Measurements from ENCODE around the gene CYB5RL. TPM values are rescaled to one million over a fixed set of nuclear protein-coding genes. Genes with fewer than 3 reads are reported as not detected.

Gene CYB5RL
- total RNA-seq, 1 donor from 2014 or later: 3.9 TPM

DNA sequence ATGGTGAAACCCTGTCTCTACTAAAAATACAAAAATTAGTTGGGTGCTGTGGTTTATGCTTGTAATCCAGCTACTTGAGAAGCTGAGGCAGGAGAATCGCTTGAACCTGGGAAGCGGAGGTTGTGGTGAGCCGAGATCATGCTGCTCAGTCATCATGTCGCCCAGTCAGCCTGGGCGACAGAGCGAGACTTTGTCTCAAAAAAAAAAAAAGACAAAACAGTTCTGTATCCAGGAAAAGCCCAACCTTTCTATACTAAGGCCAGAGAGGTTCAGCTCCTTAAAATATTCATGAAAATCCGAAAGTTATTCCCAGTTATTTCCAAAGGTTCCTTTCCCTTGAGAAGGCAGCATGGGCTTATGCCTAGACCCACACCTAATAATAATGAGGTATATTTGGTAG is 4.4 kb upstream of the CYB5RL start:
- Histone ChIP-seq H3K27me3 (ENCODE audit: control insufficient read depth, insufficient read depth, low read length) (no peaks in the 10 kb centered on the region), H3K36me3 (ENCODE audit: control insufficient read depth, insufficient read depth, low read length) (peaks cover 15% of the 10 kb centered on the region), H3K4me3 (ENCODE audit: low read depth, low read length) (no peak overlapping the region)
- no peak for DNase-seq (ENCODE audit: low read depth)
- FAIRE-seq: no peak
- TF ChIP-seq, protein P1, sequence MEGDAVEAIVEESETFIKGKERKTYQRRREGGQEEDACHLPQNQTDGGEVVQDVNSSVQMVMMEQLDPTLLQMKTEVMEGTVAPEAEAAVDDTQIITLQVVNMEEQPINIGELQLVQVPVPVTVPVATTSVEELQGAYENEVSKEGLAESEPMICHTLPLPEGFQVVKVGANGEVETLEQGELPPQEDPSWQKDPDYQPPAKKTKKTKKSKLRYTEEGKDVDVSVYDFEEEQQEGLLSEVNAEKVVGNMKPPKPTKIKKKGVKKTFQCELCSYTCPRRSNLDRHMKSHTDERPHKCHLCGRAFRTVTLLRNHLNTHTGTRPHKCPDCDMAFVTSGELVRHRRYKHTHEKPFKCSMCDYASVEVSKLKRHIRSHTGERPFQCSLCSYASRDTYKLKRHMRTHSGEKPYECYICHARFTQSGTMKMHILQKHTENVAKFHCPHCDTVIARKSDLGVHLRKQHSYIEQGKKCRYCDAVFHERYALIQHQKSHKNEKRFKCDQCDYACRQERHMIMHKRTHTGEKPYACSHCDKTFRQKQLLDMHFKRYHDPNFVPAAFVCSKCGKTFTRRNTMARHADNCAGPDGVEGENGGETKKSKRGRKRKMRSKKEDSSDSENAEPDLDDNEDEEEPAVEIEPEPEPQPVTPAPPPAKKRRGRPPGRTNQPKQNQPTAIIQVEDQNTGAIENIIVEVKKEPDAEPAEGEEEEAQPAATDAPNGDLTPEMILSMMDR (IDR thresholded peaks at IDR 0.05; ENCODE audit: insufficient read depth, low read length, severe bottlenecking): no peak

DNA sequence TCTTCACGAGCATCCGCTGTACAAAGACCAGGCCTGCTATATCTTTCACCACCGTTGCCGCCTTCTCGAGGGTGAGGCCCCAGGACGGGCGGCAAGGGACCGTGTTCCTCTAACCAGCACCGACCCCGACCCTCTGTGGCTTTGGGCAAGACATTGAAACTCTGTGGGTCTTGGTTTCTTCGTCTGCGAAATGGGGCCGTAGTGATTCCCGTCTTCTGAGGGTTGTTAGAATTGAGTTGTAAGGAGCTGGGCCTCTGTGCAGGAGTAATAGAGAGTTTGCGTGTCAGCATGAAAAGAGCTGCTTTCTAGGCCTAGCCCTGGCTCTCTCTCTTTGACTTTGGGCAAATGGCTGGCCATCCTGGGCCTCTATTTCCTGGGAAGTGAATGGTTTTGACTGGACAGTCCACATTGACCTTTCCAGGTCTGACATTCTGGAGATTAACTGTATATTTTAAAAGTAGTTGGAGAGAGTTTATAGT is 728 bp upstream of the CYB5RL start:
- Histone ChIP-seq H3K4me3 (ENCODE audit: low read depth, low read length) (peak overlapping the region; percentile 77), H3K27me3 (ENCODE audit: control insufficient read depth, insufficient read depth, low read length) (no peaks in the 10 kb centered on the region), H3K36me3 (ENCODE audit: control insufficient read depth, insufficient read depth, low read length) (peaks cover 6% of the 10 kb centered on the region)
- no peak for FAIRE-seq
- TF ChIP-seq, protein P1 (IDR thresholded peaks at IDR 0.05; ENCODE audit: insufficient read depth, low read length, severe bottlenecking): no peak
- DNase-seq (ENCODE audit: low read depth): no peak

DNA sequence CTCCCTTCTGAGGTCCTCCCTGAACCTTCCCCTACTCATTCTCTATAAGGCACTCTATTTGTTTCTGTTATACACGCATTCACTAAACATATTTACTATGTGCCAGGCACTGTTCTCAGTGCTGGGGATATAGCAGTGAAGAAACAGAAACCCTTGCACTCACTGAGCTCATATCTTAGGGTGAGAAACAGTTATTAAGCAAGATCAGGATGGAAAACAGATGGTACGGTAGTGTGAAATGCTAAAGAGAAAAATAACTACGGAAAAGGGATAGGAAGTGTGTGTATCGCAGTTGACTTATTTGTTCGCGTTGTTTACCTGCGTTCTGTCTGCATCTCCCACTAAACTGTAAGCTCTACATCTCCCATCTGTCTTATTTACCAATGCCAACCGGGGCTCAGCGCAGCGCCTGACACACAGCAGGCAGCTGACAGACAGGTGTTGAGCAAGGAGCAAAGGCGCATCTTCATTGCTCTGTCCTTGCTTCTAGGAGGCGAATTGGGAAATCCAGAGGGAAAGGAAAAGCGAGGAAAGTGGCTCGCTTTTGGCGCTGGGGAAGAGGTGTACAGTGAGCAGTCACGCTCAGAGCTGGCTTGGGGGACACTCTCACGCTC is 572 bp downstream of the CYB5RL start:
- H3K4me3 ChIP-seq (ENCODE audit: low read depth, low read length): peak overlapping the region; percentile 77
- FAIRE-seq (no peak), DNase-seq (ENCODE audit: low read depth) (no peak)
- H3K27me3 ChIP-seq (ENCODE audit: control insufficient read depth, insufficient read depth, low read length): no peaks in the 10 kb centered on the region
- TF ChIP-seq, protein P1 (IDR thresholded peaks at IDR 0.05; ENCODE audit: insufficient read depth, low read length, severe bottlenecking): no peak
- no peaks in the 10 kb centered on the region for H3K36me3 ChIP-seq (ENCODE audit: control insufficient read depth, insufficient read depth, low read length)

GRCh38 chr1:54193453-54193852 is 6.4 kb downstream of the CYB5RL start:
- DNase-seq (ENCODE audit: low read depth) (no peak), FAIRE-seq (no peak)
- H3K4me3 ChIP-seq (ENCODE audit: low read depth, low read length): no peak overlapping the region
- H3K36me3 ChIP-seq (ENCODE audit: control insufficient read depth, insufficient read depth, low read length): no peaks in the 10 kb centered on the region
- H3K27me3 ChIP-seq (ENCODE audit: control insufficient read depth, insufficient read depth, low read length): no peaks in the 10 kb centered on the region
- TF ChIP-seq, protein P1 (IDR thresholded peaks at IDR 0.05; ENCODE audit: insufficient read depth, low read length, severe bottlenecking): no peak

DNA sequence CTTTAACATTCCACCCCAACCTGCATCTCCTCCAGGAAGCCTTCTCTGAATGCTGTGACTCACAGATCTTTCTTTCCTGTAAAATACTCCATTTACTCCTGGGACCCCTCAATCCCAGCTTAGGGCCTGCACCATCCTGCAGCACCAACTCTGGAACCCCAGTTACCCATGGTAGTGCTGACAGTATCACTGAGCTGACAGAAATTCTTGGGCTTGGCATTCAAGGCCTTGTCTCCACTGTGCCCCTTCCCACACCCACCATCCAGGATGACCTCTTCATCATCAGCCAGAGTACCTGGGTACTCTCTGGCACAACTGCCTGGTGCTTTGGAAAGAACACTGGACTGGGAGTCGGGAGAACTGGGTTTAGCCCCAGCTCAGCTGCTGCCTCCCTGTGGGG is 8.3 kb downstream of the CYB5RL start:
- no peaks in the 10 kb centered on the region for H3K36me3 ChIP-seq (ENCODE audit: control insufficient read depth, insufficient read depth, low read length)
- no peak for DNase-seq (ENCODE audit: low read depth)
- FAIRE-seq: no peak

More for the DNA sequence above, 8.3 kb downstream of the CYB5RL start:
- Histone ChIP-seq H3K4me3 (ENCODE audit: low read depth, low read length) (no peak overlapping the region), H3K27me3 (ENCODE audit: control insufficient read depth, insufficient read depth, low read length) (no peaks in the 10 kb centered on the region)
- TF ChIP-seq, protein P1 (IDR thresholded peaks at IDR 0.05; ENCODE audit: insufficient read depth, low read length, severe bottlenecking): no peak

Data from bronchial epithelial cell (primary cell).